ENCODE results near the gene PCDH1.

PCDH1 gene

DNA sequence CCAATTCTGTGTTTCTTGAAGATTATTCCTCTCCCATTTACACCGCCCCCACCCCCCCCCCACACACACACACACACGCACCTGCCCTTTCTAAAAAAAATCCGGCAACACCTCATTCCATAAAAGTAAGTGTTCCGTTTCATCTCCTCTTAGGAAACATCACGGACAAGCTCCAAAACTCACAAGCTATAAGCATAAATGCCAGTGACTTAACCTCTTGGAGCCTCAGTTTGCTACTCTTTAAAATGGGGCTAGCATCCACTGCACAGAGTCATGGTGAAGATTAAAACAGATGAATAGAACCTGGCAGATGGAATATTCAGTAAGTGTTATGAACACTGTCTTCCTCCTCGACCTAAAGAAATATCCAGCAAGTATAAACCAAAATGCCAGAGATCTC lies 70.5 kb downstream of the PCDH1 start:
- no peaks in the 10 kb centered on the region for H3K9me3 Mint-ChIP-seq
- H3K27ac Mint-ChIP-seq = no peak overlapping the region
- ATAC-seq = no peak
- peaks cover 10% of the 10 kb centered on the region for H3K4me1 Mint-ChIP-seq
- H3K4me3 Mint-ChIP-seq = no peak overlapping the region
- H3K36me3 Mint-ChIP-seq = no peaks in the 10 kb centered on the region
- peaks cover 78% of the 10 kb centered on the region for H3K27me3 Mint-ChIP-seq

GRCh38 chr5:141807329-141807728 lies 70.9 kb downstream of the PCDH1 start:
- H3K9me3 Mint-ChIP-seq = no peaks in the 10 kb centered on the region
- no peaks in the 10 kb centered on the region for H3K36me3 Mint-ChIP-seq
- H3K27me3 Mint-ChIP-seq = peaks cover 74% of the 10 kb centered on the region
- no peak for ATAC-seq
- H3K27ac Mint-ChIP-seq = no peak overlapping the region
- H3K4me1 Mint-ChIP-seq = peaks cover 10% of the 10 kb centered on the region
- H3K4me3 Mint-ChIP-seq = no peak overlapping the region

DNA sequence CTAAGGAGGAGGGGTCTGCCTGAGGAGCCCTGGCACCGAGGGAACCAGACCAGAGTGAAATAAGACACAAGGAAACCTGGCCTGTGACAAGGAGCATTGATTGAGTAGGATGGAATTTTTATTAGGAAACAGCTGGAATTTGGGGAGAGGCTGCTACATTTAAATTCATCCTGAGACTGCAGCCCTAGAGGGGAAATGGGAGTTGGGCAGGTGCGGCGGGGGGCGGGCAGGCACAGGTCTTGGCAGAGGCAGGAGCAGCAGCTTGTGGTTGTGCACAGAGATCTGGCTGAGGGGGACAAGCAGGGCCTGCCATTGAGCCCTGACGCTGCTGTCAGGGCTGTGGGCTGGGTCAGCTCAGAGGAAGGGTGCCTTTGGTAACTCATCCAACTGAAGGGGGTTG lies 71.6 kb downstream of the PCDH1 start:
- peaks cover 6% of the 10 kb centered on the region for H3K4me1 Mint-ChIP-seq
- no peaks in the 10 kb centered on the region for H3K36me3 Mint-ChIP-seq
- no peak overlapping the region for H3K4me3 Mint-ChIP-seq
- no peaks in the 10 kb centered on the region for H3K9me3 Mint-ChIP-seq
- ATAC-seq = no peak
- no peak overlapping the region for H3K27ac Mint-ChIP-seq
- H3K27me3 Mint-ChIP-seq = peaks cover 67% of the 10 kb centered on the region

- Mint-ChIP-seq H3K27me3 (peaks cover 61% of the 10 kb centered on the region), H3K4me1 (peaks cover under 1% of the 10 kb centered on the region), H3K9me3 (no peaks in the 10 kb centered on the region), H3K36me3 (no peaks in the 10 kb centered on the region), H3K27ac (no peak overlapping the region), H3K4me3 (no peak overlapping the region)
- ATAC-seq = no peak
Measured at GRCh38 chr5:141805874-141806595, 72.2 kb downstream of the PCDH1 start.

DNA sequence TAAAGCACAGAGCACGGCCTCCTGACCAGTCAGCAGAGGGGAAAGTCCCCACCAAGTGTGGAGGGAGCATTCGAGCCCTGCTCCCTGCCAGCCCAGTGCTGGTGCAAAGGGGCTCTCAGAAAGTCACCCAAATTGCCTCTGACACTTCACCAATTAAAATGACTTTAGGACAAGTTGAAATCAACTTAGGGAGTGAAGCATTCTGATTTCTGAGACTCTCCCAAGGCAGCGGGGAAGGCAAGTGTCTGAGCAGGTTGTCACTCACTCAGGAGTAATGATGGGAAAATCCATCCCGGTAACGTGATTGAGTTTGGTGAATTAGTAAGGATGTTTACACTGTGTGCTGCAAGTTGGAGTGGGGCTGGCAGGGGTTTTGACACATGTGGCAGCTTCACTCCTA lies 73.7 kb downstream of the PCDH1 start:
- Mint-ChIP-seq H3K4me1 (no peaks in the 10 kb centered on the region), H3K36me3 (no peaks in the 10 kb centered on the region), H3K27ac (no peak overlapping the region), H3K27me3 (peaks cover 54% of the 10 kb centered on the region), H3K4me3 (no peak overlapping the region), H3K9me3 (no peaks in the 10 kb centered on the region)
- no peak for ATAC-seq
